Activated naive CD4-positive, alpha-beta T cell treated with anti-CD3 and anti-CD28 coated beads, Interleukin-2, amount 10 ng/mL, durations not matched to agents 5 hours and 36 hours (primary cell): ENCODE measurements around the gene C12orf75. TPM values are rescaled to one million over a fixed set of nuclear protein-coding genes. Genes with fewer than 3 reads are reported as not detected.

ENCODE experiments used
- total RNA-seq, 2 experiments: library from RNA; stranded (reverse); gene quantifications; one replicate each; pipeline ENCODE4 v1.2.3, GENCODE V29; 2021

Gene C12orf75
- total RNA-seq, result 100 to 1,000 TPM; 103 to 104 TPM

DNA sequence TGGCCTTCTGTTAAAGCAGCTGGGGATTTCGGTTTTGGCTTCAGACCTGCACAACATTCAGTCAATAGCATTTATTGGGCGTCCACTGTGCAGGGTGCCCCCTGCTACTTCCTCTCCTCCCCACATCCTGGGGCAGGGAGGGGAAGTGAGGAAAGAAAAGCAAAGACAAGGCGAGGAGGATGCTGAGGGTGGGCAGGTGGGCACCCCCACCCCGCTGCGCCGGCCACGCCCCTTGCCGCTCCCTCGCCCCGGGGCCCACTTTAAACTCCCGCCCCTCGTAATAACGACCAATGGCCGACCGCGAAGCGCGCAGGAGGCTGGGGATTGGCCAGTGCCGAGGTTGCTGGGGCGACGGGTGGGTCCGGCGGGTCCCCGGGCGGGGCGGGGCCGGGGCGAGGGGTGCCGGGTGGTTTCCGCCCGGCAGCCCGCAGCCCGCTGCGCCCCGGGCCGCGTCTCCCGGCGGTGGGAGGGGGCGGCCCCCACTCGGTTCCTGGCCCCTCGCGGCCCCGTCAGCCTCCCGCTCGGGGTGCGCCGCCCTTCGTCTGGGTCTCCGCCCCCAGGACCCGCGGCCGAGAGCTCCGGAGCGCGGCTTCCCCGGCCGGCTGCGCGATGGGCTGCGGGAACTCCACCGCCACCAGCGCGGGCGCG, at the start of gene C12orf75:
Gene C12orf75 (plus strand): TSS at position 409 of the 648 bp plus-strand sequence. CDS start 201 bp downstream, at position 610.

Other genes starting within 250 kb of the C12orf75 start
- gene ALDH1L2, start 246.2 kb upstream of the C12orf75 start, total RNA-seq, result under 1 TPM; 0.13 to 0.31 TPM
- gene WASHC4, start 223.0 kb upstream of the C12orf75 start, total RNA-seq, result 10 to 100 TPM; 43.5 to 43.8 TPM
- gene APPL2, start 94.5 kb upstream of the C12orf75 start, total RNA-seq, result 10 to 100 TPM; 27.7 to 28.7 TPM